GM12878 (cell line): Measurements from ENCODE around the gene BCL10.

Source experiments
- CEBPB ChIP-seq, 2 experiments: fragments of 150-350 bp in 1 of 2; IDR thresholded peaks; 2 replicates each; pipeline ENCODE4 v1.6.1; 2012 to 2014; ENCODE audit warnings: low read depth in 2 of 2, low read length in 2 of 2, borderline replicate concordance in 1 of 2, inconsistent platforms in 1 of 2
- EP300 ChIP-seq, 2 experiments: fragments of 150-350 bp in 1 of 2; IDR thresholded peaks; 2 replicates each; pipeline ENCODE4 v1.6.1; 2011 to 2012; ENCODE audit warnings: low read depth in 2 of 2, low read length in 2 of 2, borderline replicate concordance in 1 of 2, improper control_type of control experiment in 1 of 2, inconsistent platforms in 1 of 2; ENCODE audit not compliant: control insufficient read depth in 1 of 2
- KDM1A ChIP-seq: fragments of 200-600 bp; sonication (generic); IDR thresholded peaks from 2 replicates; pipeline ENCODE4 v1.6.1; 2016; ENCODE audit warnings: borderline replicate concordance
- MTA3 ChIP-seq: IDR thresholded peaks from 2 replicates; pipeline ENCODE4 v1.6.1; 2012; ENCODE audit warnings: low read length, inconsistent platforms, borderline replicate concordance
- MXI1 ChIP-seq: fragments of 150-350 bp; IDR thresholded peaks from 2 replicates; pipeline ENCODE4 v1.6.1; 2011; ENCODE audit warnings: low read depth, mild to moderate bottlenecking, inconsistent platforms, low read length, improper control_type of control experiment
- RAD21 ChIP-seq: IDR thresholded peaks from 2 replicates; pipeline ENCODE4 v1.6.1; 2011; ENCODE audit warnings: mild to moderate bottlenecking, low read depth, low read length, moderate library complexity; ENCODE audit not compliant: insufficient read depth
- SIN3A ChIP-seq: IDR thresholded peaks from 2 replicates; pipeline ENCODE4 v1.6.1; 2012; ENCODE audit warnings: low read depth, low read length, improper control_type of control experiment
- SMAD1 ChIP-seq: fragments of 450-650 bp; IDR thresholded peaks from 2 replicates; pipeline ENCODE4 v1.6.1; 2018; ENCODE audit warnings: mild to moderate bottlenecking, low read depth; ENCODE audit not compliant: partially characterized antibody
- SUPT20H ChIP-seq: IDR thresholded peaks from 2 replicates; pipeline ENCODE4 v1.6.1; 2011; ENCODE audit warnings: low read depth, mild to moderate bottlenecking, low read length, moderate library complexity, borderline replicate concordance; ENCODE audit not compliant: control insufficient read depth
- TF ChIP-seq, protein P1 (sequence below): IDR thresholded peaks from 2 replicates; pipeline ENCODE4 v1.6.1; 2011; ENCODE audit warnings: mild to moderate bottlenecking, low read depth, low read length, moderate library complexity; ENCODE audit not compliant: insufficient replicate concordance
- TF ChIP-seq, protein P2 (sequence below): fragments of 450-650 bp; IDR thresholded peaks from 2 replicates; pipeline ENCODE4 v1.6.1; 2014; ENCODE audit warnings: mild to moderate bottlenecking
- TF ChIP-seq, protein P3 (sequence below), 3 experiments: IDR thresholded peaks in 2 of 3; conservative IDR thresholded peaks in 1 of 3; 2 replicates each; pipeline ENCODE4 v1.5.1; 2011; ENCODE audit warnings: low read depth in 3 of 3, low read length in 3 of 3, mild to moderate bottlenecking in 3 of 3, control low read depth in 2 of 3, moderate library complexity in 2 of 3, inconsistent platforms in 1 of 3, mixed read lengths in 1 of 3; ENCODE audit not compliant: control insufficient read depth in 2 of 3, insufficient read depth in 1 of 3; ENCODE audit errors: extremely low read depth in 1 of 3

DNA sequence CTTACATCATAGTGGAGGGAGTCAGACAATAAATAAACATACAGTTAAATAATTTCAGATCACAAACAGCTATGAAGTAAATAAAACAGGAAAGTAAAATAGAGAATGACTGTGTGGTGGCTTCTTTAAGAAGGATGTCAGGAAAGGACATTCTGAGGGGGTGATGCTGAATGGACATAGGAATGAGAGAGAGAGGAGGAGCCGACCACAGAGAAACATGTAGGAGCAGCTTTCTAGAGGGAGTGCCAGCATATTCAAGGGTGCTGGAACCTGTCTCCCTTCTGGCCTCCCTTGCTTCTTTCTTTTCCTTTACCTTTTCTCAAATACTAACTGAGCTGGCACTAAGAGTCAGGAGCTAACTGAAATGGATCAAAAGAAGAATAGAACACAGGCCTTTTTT lies 20.5 kb upstream of the BCL10 start:
- TF ChIP-seq, protein P1, sequence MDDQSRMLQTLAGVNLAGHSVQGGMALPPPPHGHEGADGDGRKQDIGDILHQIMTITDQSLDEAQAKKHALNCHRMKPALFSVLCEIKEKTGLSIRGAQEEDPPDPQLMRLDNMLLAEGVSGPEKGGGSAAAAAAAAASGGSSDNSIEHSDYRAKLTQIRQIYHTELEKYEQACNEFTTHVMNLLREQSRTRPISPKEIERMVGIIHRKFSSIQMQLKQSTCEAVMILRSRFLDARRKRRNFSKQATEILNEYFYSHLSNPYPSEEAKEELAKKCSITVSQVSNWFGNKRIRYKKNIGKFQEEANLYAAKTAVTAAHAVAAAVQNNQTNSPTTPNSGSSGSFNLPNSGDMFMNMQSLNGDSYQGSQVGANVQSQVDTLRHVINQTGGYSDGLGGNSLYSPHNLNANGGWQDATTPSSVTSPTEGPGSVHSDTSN = no peak
- TF ChIP-seq, protein P2, sequence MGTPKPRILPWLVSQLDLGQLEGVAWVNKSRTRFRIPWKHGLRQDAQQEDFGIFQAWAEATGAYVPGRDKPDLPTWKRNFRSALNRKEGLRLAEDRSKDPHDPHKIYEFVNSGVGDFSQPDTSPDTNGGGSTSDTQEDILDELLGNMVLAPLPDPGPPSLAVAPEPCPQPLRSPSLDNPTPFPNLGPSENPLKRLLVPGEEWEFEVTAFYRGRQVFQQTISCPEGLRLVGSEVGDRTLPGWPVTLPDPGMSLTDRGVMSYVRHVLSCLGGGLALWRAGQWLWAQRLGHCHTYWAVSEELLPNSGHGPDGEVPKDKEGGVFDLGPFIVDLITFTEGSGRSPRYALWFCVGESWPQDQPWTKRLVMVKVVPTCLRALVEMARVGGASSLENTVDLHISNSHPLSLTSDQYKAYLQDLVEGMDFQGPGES = no peak
- TF ChIP-seq MXI1 (no peak), SUPT20H (no peak), SIN3A (no peak), CEBPB (IDR thresholded peaks at IDR 0.05; ENCODE audit: borderline replicate concordance in 1 of 2, low read depth in 2 of 2, low read length in 2 of 2) (no peak), MTA3 (no peak), KDM1A (no peak), RAD21 (no peak), EP300 (IDR thresholded peaks at IDR 0.05; ENCODE audit: borderline replicate concordance in 1 of 2, control insufficient read depth in 1 of 2, low read depth in 2 of 2, low read length in 2 of 2) (no peak), SMAD1 (no peak)
- TF ChIP-seq, protein P3, sequence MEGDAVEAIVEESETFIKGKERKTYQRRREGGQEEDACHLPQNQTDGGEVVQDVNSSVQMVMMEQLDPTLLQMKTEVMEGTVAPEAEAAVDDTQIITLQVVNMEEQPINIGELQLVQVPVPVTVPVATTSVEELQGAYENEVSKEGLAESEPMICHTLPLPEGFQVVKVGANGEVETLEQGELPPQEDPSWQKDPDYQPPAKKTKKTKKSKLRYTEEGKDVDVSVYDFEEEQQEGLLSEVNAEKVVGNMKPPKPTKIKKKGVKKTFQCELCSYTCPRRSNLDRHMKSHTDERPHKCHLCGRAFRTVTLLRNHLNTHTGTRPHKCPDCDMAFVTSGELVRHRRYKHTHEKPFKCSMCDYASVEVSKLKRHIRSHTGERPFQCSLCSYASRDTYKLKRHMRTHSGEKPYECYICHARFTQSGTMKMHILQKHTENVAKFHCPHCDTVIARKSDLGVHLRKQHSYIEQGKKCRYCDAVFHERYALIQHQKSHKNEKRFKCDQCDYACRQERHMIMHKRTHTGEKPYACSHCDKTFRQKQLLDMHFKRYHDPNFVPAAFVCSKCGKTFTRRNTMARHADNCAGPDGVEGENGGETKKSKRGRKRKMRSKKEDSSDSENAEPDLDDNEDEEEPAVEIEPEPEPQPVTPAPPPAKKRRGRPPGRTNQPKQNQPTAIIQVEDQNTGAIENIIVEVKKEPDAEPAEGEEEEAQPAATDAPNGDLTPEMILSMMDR (IDR thresholded peaks at IDR 0.05 in 2 of 3, conservative IDR thresholded peaks at IDR 0.05 in 1 of 3; ENCODE audit: control insufficient read depth in 2 of 3, extremely low read depth in 1 of 3, insufficient read depth in 1 of 3, low read depth in 3 of 3, low read length in 3 of 3) = no peak
